ENCODE measurements around the gene TNK2. TPM values are rescaled to one million over a fixed set of nuclear protein-coding genes. Genes with fewer than 3 reads are reported as not detected.
A peak's percentile ranks its signal among the peaks of the same experiment; 100 is the strongest.
"Not testable (repeated sequence)": the region's sequence is repeated elsewhere in the genome, so short reads cannot be mapped to it uniquely, and the experiment has no call there.

TNK2 gene
- total and polyA plus RNA-seq, 9 donors = 25.6 to 135 (median 103) TPM

GRCh38 chr3:195862318-195862717 is 46.0 kb downstream of the TNK2 start:
- Histone ChIP-seq H3K4me1 (ENCODE audit: control insufficient read depth, insufficient read depth, low read length) (peaks cover 19% of the 10 kb centered on the region), H3K36me3 (ENCODE audit: control insufficient read depth, insufficient read depth, low read length) (peaks cover 32% of the 10 kb centered on the region)
- not testable (repeated sequence) for DNase-seq; H3K27me3 ChIP-seq (ENCODE audit: control insufficient read depth, insufficient read depth, low read length); H3K27ac ChIP-seq (ENCODE audit: low read length); H3K4me3 ChIP-seq (ENCODE audit: low read length); H3K9me3 ChIP-seq (replicated peaks; ENCODE audit: control insufficient read depth, low read depth, low read length)
- no CpG with 5 or more reads among the region's 12 CpGs for whole genome bisulfite sequencing (ENCODE audit: insufficient coverage)

- no peak overlapping the region for H3K4me3 ChIP-seq (ENCODE audit: low read length)
- peaks cover 8% of the 10 kb centered on the region for H3K27me3 ChIP-seq (ENCODE audit: control insufficient read depth, insufficient read depth, low read length)
- WGBS (ENCODE audit: insufficient coverage) = 80% methylated on average over 2 of the region's 6 CpGs
- no peak overlapping the region for H3K27ac ChIP-seq (ENCODE audit: low read length)
- peaks cover 14% of the 10 kb centered on the region for H3K36me3 ChIP-seq (ENCODE audit: control insufficient read depth, insufficient read depth, low read length)
- H3K4me1 ChIP-seq (ENCODE audit: control insufficient read depth, insufficient read depth, low read length) = peaks cover 19% of the 10 kb centered on the region
- DNase-seq = no peak
- H3K9me3 ChIP-seq (replicated peaks; ENCODE audit: control insufficient read depth, low read depth, low read length) = no peaks in the 10 kb centered on the region
These were observed 47.9 kb downstream of the TNK2 start for GRCh38 chr3:195860456-195860855.

DNA sequence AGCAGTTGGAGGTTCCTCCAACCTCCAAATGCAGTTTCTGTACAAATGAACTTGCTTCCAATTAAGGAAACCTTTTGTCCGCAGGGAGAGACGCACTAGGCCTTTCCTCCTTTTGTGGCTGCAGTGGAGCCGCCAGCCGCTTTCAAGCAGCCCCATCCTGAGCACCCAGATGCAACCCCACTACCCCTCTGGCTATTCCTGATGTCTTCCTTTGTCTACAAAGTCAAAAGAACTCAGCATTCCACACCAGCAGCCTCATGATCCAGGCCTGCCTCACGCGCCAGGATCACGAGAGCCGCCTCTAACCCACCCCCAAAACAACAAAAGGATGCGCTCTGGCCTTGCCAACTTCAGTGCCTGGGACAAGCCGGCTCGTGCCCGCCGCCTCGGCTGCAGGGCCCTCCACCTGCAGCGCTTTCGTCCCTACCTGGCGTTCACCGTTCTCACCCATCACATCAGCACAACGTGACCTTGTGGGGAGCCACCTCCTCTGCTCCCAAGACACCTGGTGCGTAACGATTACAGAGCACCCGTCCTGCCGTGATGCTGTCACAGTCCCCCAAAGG is 48.4 kb downstream of the TNK2 start:
- Histone ChIP-seq H3K36me3 (ENCODE audit: control insufficient read depth, insufficient read depth, low read length) (peaks cover 11% of the 10 kb centered on the region), H3K27me3 (ENCODE audit: control insufficient read depth, insufficient read depth, low read length) (peaks cover 8% of the 10 kb centered on the region), H3K4me1 (ENCODE audit: control insufficient read depth, insufficient read depth, low read length) (peaks cover 19% of the 10 kb centered on the region), H3K9me3 (replicated peaks; ENCODE audit: control insufficient read depth, low read depth, low read length) (no peaks in the 10 kb centered on the region), H3K27ac (ENCODE audit: low read length) (no peak overlapping the region), H3K4me3 (ENCODE audit: low read length) (no peak overlapping the region)
- WGBS (ENCODE audit: insufficient coverage) = 85% methylated on average over 23 of the region's 23 CpGs
- no peak for DNase-seq

- Histone ChIP-seq H3K27ac (ENCODE audit: low read length) (no peak overlapping the region), H3K4me3 (ENCODE audit: low read length) (no peak overlapping the region)
These were observed 49.1 kb downstream of the TNK2 start for GRCh38 chr3:195859061-195859845.

DNA sequence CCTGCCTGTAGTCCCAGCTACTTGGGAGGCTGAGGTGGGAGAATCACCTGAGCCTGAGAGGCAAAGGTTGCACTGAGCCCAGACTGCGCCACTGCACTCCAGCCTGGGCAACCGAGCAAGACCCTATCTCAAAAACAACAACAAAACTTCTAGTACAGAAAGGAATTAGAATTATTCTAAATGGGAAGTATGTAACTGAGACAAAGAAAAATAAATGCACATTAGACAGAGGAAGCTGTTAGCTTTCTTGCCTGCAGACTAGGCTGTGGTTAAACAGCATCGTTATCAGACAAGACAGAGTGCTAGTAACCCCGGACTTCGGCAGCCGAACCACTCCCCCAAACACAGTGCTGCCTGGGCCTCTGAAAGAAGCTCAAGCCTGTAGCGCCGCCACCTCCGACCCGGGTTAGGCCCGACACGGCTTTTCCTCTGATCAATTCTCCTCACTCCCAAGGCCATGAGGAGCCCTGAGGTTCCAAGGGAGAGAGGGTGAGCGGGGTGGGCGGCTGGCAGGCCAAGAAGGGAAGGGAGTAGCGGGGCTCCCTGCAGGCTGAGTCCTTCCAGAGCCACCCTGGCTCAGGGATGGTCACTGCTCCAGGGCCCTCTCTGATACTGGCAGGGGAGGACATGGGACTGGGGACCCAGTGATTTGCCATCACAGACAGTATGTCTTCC is 51.8 kb downstream of the TNK2 start:
- H3K36me3 ChIP-seq (ENCODE audit: control insufficient read depth, insufficient read depth, low read length) = no peaks in the 10 kb centered on the region
- H3K27me3 ChIP-seq (ENCODE audit: control insufficient read depth, insufficient read depth, low read length) = peaks cover 8% of the 10 kb centered on the region
- 50% methylated on average over 2 of the region's 15 CpGs for WGBS (ENCODE audit: insufficient coverage)
- no peak overlapping the region for H3K4me3 ChIP-seq (ENCODE audit: low read length)
- H3K27ac ChIP-seq (ENCODE audit: low read length) = no peak overlapping the region
- H3K9me3 ChIP-seq (replicated peaks; ENCODE audit: control insufficient read depth, low read depth, low read length) = no peaks in the 10 kb centered on the region
- H3K4me1 ChIP-seq (ENCODE audit: control insufficient read depth, insufficient read depth, low read length) = peaks cover 6% of the 10 kb centered on the region
- DNase-seq = no peak

More at GRCh38 chr3:195859061-195859845, 49.1 kb downstream of the TNK2 start:
- H3K4me1 ChIP-seq (ENCODE audit: control insufficient read depth, insufficient read depth, low read length) = peaks cover 19% of the 10 kb centered on the region
- 38% methylated on average over 12 of the region's 21 CpGs for WGBS (ENCODE audit: insufficient coverage)
- DNase-seq = peak; percentile 72
- peaks cover 8% of the 10 kb centered on the region for H3K27me3 ChIP-seq (ENCODE audit: control insufficient read depth, insufficient read depth, low read length)
- no peaks in the 10 kb centered on the region for H3K9me3 ChIP-seq (replicated peaks; ENCODE audit: control insufficient read depth, low read depth, low read length)
- H3K36me3 ChIP-seq (ENCODE audit: control insufficient read depth, insufficient read depth, low read length) = peaks cover 11% of the 10 kb centered on the region

- no peak for DNase-seq
- Histone ChIP-seq H3K4me1 (ENCODE audit: control insufficient read depth, insufficient read depth, low read length) (peaks cover 9% of the 10 kb centered on the region), H3K27ac (ENCODE audit: low read length) (no peak overlapping the region), H3K27me3 (ENCODE audit: control insufficient read depth, insufficient read depth, low read length) (peaks cover 8% of the 10 kb centered on the region), H3K36me3 (ENCODE audit: control insufficient read depth, insufficient read depth, low read length) (no peaks in the 10 kb centered on the region), H3K9me3 (replicated peaks; ENCODE audit: control insufficient read depth, low read depth, low read length) (no peaks in the 10 kb centered on the region), H3K4me3 (ENCODE audit: low read length) (no peak overlapping the region)
- 90% methylated on average over 9 of the region's 13 CpGs for WGBS (ENCODE audit: insufficient coverage)
These were observed 52.6 kb downstream of the TNK2 start for GRCh38 chr3:195855471-195856409.

DNA sequence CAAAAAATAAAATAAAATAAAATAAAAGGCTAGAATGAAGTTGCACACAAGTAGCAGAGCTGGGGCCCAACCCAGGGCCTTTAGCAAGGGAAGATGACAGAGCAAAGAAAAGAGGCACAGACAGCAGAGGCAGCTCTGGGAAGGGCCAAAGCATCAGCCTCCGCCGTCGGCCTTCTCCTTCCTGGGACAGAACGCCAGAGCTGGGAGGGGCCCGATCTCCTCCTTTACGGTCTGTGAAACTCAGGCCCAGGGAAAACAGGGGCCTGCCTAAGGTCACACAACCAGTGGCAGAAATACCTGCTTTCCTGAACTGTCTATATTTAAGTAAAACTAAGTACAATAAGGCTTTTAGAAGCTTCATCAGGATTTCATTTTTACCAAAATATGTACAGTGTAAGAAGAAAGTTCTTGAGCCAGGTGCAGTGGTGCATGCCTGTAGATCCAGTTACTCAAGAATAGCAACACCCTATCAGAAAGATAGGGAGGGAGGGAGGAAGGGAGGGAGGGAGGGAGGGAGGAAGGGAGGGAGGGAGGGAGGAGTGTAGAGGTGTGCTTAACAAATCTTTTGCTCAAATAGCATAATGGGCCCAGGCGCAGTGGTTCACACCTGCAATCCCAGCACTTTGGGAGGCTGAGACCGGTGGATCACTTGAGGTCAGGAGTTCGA is 53.6 kb downstream of the TNK2 start:
- Histone ChIP-seq H3K27ac (ENCODE audit: low read length) (no peak overlapping the region), H3K4me1 (ENCODE audit: control insufficient read depth, insufficient read depth, low read length) (peaks cover 9% of the 10 kb centered on the region), H3K36me3 (ENCODE audit: control insufficient read depth, insufficient read depth, low read length) (no peaks in the 10 kb centered on the region), H3K27me3 (ENCODE audit: control insufficient read depth, insufficient read depth, low read length) (peaks cover 6% of the 10 kb centered on the region), H3K4me3 (ENCODE audit: low read length) (no peak overlapping the region), H3K9me3 (replicated peaks; ENCODE audit: control insufficient read depth, low read depth, low read length) (no peaks in the 10 kb centered on the region)
- no peak for DNase-seq
- WGBS (ENCODE audit: insufficient coverage) = 30% methylated on average over 4 of the region's 9 CpGs

GRCh38 chr3:195853996-195854395 is 54.4 kb downstream of the TNK2 start:
- DNase-seq = no peak
- peaks cover 3% of the 10 kb centered on the region for H3K27me3 ChIP-seq (ENCODE audit: control insufficient read depth, insufficient read depth, low read length)
- no peak overlapping the region for H3K4me3 ChIP-seq (ENCODE audit: low read length)
- no peaks in the 10 kb centered on the region for H3K36me3 ChIP-seq (ENCODE audit: control insufficient read depth, insufficient read depth, low read length)
- H3K4me1 ChIP-seq (ENCODE audit: control insufficient read depth, insufficient read depth, low read length) = peaks cover 3% of the 10 kb centered on the region
- H3K27ac ChIP-seq (ENCODE audit: low read length) = no peak overlapping the region
- H3K9me3 ChIP-seq (replicated peaks; ENCODE audit: control insufficient read depth, low read depth, low read length) = no peaks in the 10 kb centered on the region
- 84% methylated on average over 9 of the region's 14 CpGs for WGBS (ENCODE audit: insufficient coverage)

- Histone ChIP-seq H3K36me3 (ENCODE audit: control insufficient read depth, insufficient read depth, low read length) (no peaks in the 10 kb centered on the region), H3K9me3 (replicated peaks; ENCODE audit: control insufficient read depth, low read depth, low read length) (no peaks in the 10 kb centered on the region), H3K27me3 (ENCODE audit: control insufficient read depth, insufficient read depth, low read length) (no peaks in the 10 kb centered on the region), H3K4me3 (ENCODE audit: low read length) (no peak overlapping the region), H3K27ac (ENCODE audit: low read length) (no peak overlapping the region), H3K4me1 (ENCODE audit: control insufficient read depth, insufficient read depth, low read length) (peaks cover 3% of the 10 kb centered on the region)
- WGBS (ENCODE audit: insufficient coverage) = 79% methylated on average over 19 of the region's 20 CpGs
- no peak for DNase-seq
These were observed 55.3 kb downstream of the TNK2 start for GRCh38 chr3:195853036-195853435.
